DOHH2 (cell line): Measurements from ENCODE around the gene GFI1B.

ENCODE experiments used
- EZH2phosphoT487 ChIP-seq: fragments of 200-600 bp; sonication (generic); IDR thresholded peaks from 2 replicates; pipeline ENCODE4 v1.6.1; 2017; ENCODE audit warnings: borderline replicate concordance, mild to moderate bottlenecking, antibody characterized with exemption, low read length, moderate library complexity, mixed read lengths
- TF ChIP-seq, protein P1 (sequence below): fragments of 200-600 bp; sonication (generic); IDR thresholded peaks from one replicate; pipeline ENCODE4 v1.5.1; 2014; ENCODE audit warnings: antibody characterized with exemption, mild to moderate bottlenecking, low read depth, low read length; ENCODE audit not compliant: poor library complexity, severe bottlenecking

DNA sequence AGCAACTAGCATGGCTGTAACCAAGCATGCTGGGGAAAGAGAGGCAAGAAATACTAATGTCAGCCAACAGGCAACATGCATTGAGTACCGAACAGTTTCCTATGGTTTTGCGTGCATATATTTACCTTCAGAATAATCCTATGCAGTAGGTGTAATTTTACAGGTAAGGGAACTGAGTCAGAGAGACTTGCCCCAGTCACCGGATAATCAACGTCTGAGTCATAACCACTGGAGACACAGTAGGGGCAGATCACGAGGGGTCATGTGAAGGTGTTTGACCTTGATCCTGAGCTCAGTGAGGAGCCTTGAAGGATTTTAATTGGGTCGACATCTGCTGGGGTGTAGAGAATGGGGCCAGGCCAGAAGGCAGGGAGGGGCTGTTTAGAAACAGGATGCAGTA is 20.7 kb upstream of the GFI1B start:
- TF ChIP-seq, protein P1, sequence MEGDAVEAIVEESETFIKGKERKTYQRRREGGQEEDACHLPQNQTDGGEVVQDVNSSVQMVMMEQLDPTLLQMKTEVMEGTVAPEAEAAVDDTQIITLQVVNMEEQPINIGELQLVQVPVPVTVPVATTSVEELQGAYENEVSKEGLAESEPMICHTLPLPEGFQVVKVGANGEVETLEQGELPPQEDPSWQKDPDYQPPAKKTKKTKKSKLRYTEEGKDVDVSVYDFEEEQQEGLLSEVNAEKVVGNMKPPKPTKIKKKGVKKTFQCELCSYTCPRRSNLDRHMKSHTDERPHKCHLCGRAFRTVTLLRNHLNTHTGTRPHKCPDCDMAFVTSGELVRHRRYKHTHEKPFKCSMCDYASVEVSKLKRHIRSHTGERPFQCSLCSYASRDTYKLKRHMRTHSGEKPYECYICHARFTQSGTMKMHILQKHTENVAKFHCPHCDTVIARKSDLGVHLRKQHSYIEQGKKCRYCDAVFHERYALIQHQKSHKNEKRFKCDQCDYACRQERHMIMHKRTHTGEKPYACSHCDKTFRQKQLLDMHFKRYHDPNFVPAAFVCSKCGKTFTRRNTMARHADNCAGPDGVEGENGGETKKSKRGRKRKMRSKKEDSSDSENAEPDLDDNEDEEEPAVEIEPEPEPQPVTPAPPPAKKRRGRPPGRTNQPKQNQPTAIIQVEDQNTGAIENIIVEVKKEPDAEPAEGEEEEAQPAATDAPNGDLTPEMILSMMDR: no peak
- TF ChIP-seq EZH2phosphoT487: no peak
